Thymus (tissue), 11 donors: ENCODE measurements around the gene HSD11B1L. TPM values are rescaled to one million over a fixed set of nuclear protein-coding genes. Genes with fewer than 3 reads are reported as not detected.
"Not testable (repeated sequence)": the region's sequence is repeated elsewhere in the genome, so short reads cannot be mapped to it uniquely, and the experiment has no call there.

ENCODE experiments used
- DNase-seq, 9 donors: peaks; one replicate each; pipeline ENCODE4 v3.0.0-alpha.2; 2013; ENCODE audit warnings: low spot score in 9 of 9, low read depth in 6 of 9, missing footprints in 1 of 9
- H3K27ac ChIP-seq, 2 donors: one replicate each; pipeline ENCODE4 v1.5.1; 2013; ENCODE audit warnings: control low read depth in 1 of 2, low read depth in 1 of 2, low read length in 1 of 2, mild to moderate bottlenecking in 1 of 2, moderate library complexity in 1 of 2
- H3K27me3 ChIP-seq, 2 donors: one replicate each; pipeline ENCODE4 v1.5.1; 2013; ENCODE audit warnings: low read length in 1 of 2; ENCODE audit not compliant: control insufficient read depth in 2 of 2, insufficient read depth in 1 of 2
- H3K36me3 ChIP-seq, 2 donors: one replicate each; pipeline ENCODE4 v1.5.1; 2013; ENCODE audit warnings: low read length in 1 of 2, mild to moderate bottlenecking in 1 of 2, moderate library complexity in 1 of 2; ENCODE audit not compliant: control insufficient read depth in 2 of 2, insufficient read depth in 2 of 2
- H3K4me1 ChIP-seq, 2 donors: one replicate each; pipeline ENCODE4 v1.5.1; 2013; ENCODE audit warnings: low read length in 2 of 2; ENCODE audit not compliant: control insufficient read depth in 2 of 2, insufficient read depth in 2 of 2
- H3K4me3 ChIP-seq, 2 donors: one replicate each; pipeline ENCODE4 v1.5.1; 2013; ENCODE audit warnings: low read length in 2 of 2, control low read depth in 1 of 2, mild to moderate bottlenecking in 1 of 2
- H3K9me3 ChIP-seq, 2 donors: one replicate each; pipeline ENCODE4 v1.5.1; 2013; ENCODE audit warnings: low read length in 1 of 2, mild to moderate bottlenecking in 1 of 2; ENCODE audit not compliant: control insufficient read depth in 2 of 2, insufficient read depth in 1 of 2
- WGBS: extraction: QIAGEN DNeasy Blood & Tissue Kit; methylation state at CpG from one replicate; pipeline ENCODE4 v1.1.7; 2013; 5-methylcytosine and 5-hydroxymethylcytosine counted together
- polyA plus RNA-seq: library from polyadenylated mRNA; stranded (reverse); fragments of 200-250 nt; gene quantifications from one replicate; pipeline ENCODE4 v1.2.3, GENCODE V29; 2013
- total RNA-seq: library from RNA; stranded (reverse); fragments of 120-200 nt; gene quantifications from one replicate; pipeline ENCODE4 v1.2.4, GENCODE V29; 2013
- donor health status: healthy.

The HSD11B1L gene
- total and polyA plus RNA-seq, 2 donors, result 4.6 to 6.5 TPM

GRCh38 chr19:5695649-5696195, 14.9 kb downstream of the HSD11B1L start:
- Histone ChIP-seq H3K27ac (no peak overlapping the region), H3K27me3 (no peaks in the 10 kb centered on the region)
- DNase-seq, result no peak

GRCh38 chr19:5696196-5697021, 15.6 kb downstream of the HSD11B1L start:
- Histone ChIP-seq H3K4me1 (peaks cover 0 to 9% of the 10 kb centered on the region in 2 donors), H3K27ac (no peak overlapping the region), H3K36me3 (peaks cover 81 to 90% of the 10 kb centered on the region in 2 donors), H3K4me3 (no peak overlapping the region), H3K27me3 (no peaks in the 10 kb centered on the region), H3K9me3 (peaks cover 0 to 1% of the 10 kb centered on the region in 2 donors)
- 97% methylated on average over 42 of the region's 42 CpGs for WGBS
- DNase-seq, result no peak

More at GRCh38 chr19:5695649-5696195, 14.9 kb downstream of the HSD11B1L start:
- Histone ChIP-seq H3K9me3 (peaks cover 0 to 1% of the 10 kb centered on the region in 2 donors), H3K36me3 (peaks cover 82 to 87% of the 10 kb centered on the region in 2 donors), H3K4me1 (peaks cover 6 to 15% of the 10 kb centered on the region in 2 donors), H3K4me3 (no peak overlapping the region)
- 95% methylated on average over 28 of the region's 28 CpGs for WGBS

- H3K4me3 ChIP-seq, result no peak overlapping the region
- H3K36me3 ChIP-seq, result peaks cover 72 to 82% of the 10 kb centered on the region in 2 donors
- H3K27me3 ChIP-seq, result no peaks in the 10 kb centered on the region
- H3K4me1 ChIP-seq, result peaks cover 0 to 1% of the 10 kb centered on the region in 2 donors
- WGBS, result 96% methylated on average over 25 of the region's 25 CpGs
- DNase-seq, result no peak
- peaks cover 0 to 1% of the 10 kb centered on the region in 2 donors for H3K9me3 ChIP-seq
- H3K27ac ChIP-seq, result no peak overlapping the region
Measured at GRCh38 chr19:5697022-5697889, 16.4 kb downstream of the HSD11B1L start.

- DNase-seq, result no peak
- Histone ChIP-seq H3K9me3 (peaks cover 0 to 1% of the 10 kb centered on the region in 2 donors), H3K4me1 (no peaks in the 10 kb centered on the region), H3K36me3 (peaks cover 65 to 75% of the 10 kb centered on the region in 2 donors), H3K27ac (no peak overlapping the region), H3K27me3 (no peaks in the 10 kb centered on the region), H3K4me3 (no peak overlapping the region)
- WGBS, result 95% methylated on average over 30 of the region's 30 CpGs
Measured at GRCh38 chr19:5697890-5698634, 17.2 kb downstream of the HSD11B1L start.

- WGBS, result 97% methylated on average over 38 of the region's 38 CpGs
- peaks cover 64 to 75% of the 10 kb centered on the region in 2 donors for H3K36me3 ChIP-seq
- no peak for DNase-seq
Measured at GRCh38 chr19:5698635-5699422, 18.0 kb downstream of the HSD11B1L start.

GRCh38 chr19:5700455-5701092, 19.7 kb downstream of the HSD11B1L start:
- Histone ChIP-seq H3K4me1 (no peaks in the 10 kb centered on the region), H3K4me3 (no peak overlapping the region), H3K27ac (no peak overlapping the region), H3K36me3 (peaks cover 63 to 71% of the 10 kb centered on the region in 2 donors), H3K9me3 (peaks cover 0 to 1% of the 10 kb centered on the region in 2 donors), H3K27me3 (no peaks in the 10 kb centered on the region)
- DNase-seq, result no peak
- WGBS, result 98% methylated on average over 22 of the region's 22 CpGs

More at GRCh38 chr19:5698635-5699422, 18.0 kb downstream of the HSD11B1L start:
- no peaks in the 10 kb centered on the region for H3K27me3 ChIP-seq
- H3K4me1 ChIP-seq, result no peaks in the 10 kb centered on the region
- no peak overlapping the region for H3K27ac ChIP-seq
- H3K4me3 ChIP-seq, result no peak overlapping the region
- peaks cover 0 to 1% of the 10 kb centered on the region in 2 donors for H3K9me3 ChIP-seq

GRCh38 chr19:5702053-5702410, 21.2 kb downstream of the HSD11B1L start:
- H3K4me3 ChIP-seq, H3K9me3 ChIP-seq, DNase-seq, H3K4me1 ChIP-seq, H3K27me3 ChIP-seq, H3K27ac ChIP-seq: not testable (repeated sequence)
- peaks cover 59 to 71% of the 10 kb centered on the region in 2 donors for H3K36me3 ChIP-seq
- 97% methylated on average over 22 of the region's 28 CpGs for WGBS
